HepG2 (cell line): ENCODE data around the gene RAPGEFL1. TPM values are rescaled to one million over a fixed set of nuclear protein-coding genes. Genes with fewer than 3 reads are reported as not detected.

Experiments used
- ATAC-seq: fragments of 200-7000 bp; cut with Tn5 transposase; 3 replicates; pipeline ENCODE4 v1.9.1; 2020; ENCODE audit warnings: mild to moderate bottlenecking, moderate library complexity
- BruUV-seq: library from RNA; stranded (reverse); fragments of 400-500 nt; replicated peaks from 2 replicates; lab custom pipeline; 2021; lab: Mats Ljungman, UMichigan
- CTCF ChIA-PET: fragments of 300-600 bp; formaldehyde crosslinking; extraction: SDS; loops from one replicate; lab custom pipeline; 2021; ENCODE audit warnings: low total read pairs, inconsistent platforms, low intra/inter-chr PET ratio; lab: Yijun Ruan, JAX
- POLR2A ChIA-PET: fragments of 350-600 bp; sonication (Branson Sonifier 250); formaldehyde crosslinking; loops from one replicate; lab custom pipeline; 2020; ENCODE audit warnings: antibody characterized with exemption, inconsistent platforms; lab: Yijun Ruan, JAX
- DNase-seq: peaks from one replicate; pipeline ENCODE4 v3.0.0-alpha.2; 2015; ENCODE audit warnings: low spot score
- FAIRE-seq: peaks from 3 replicates; lab custom pipeline; 2011; peaks lifted over from hg19 to GRCh38; lab: Jason Lieb, UNC
- H2AFZ ChIP-seq: one replicate; pipeline ENCODE4 v1.6.1; 2011; ENCODE audit warnings: low read length, inconsistent platforms
- H3K27ac ChIP-seq: fragments of 300-600 bp; 3 replicates; pipeline ENCODE4 v1.8.0; 2011; ENCODE audit warnings: mixed run types, mild to moderate bottlenecking, mixed read lengths, low read length, inconsistent platforms; ENCODE audit not compliant: insufficient read depth; ENCODE audit errors: extremely low read length
- H3K27me3 ChIP-seq, 2 experiments: fragments of 200-600 bp in 1 of 2; 2 replicates in 1 of 2; 3 replicates in 1 of 2; pipeline versions ENCODE4 v1.6.0 to v1.8.0; 2011; ENCODE audit warnings: low read length in 2 of 2, mild to moderate bottlenecking in 2 of 2, moderate library complexity in 2 of 2, inconsistent platforms in 1 of 2; ENCODE audit not compliant: insufficient read depth in 2 of 2, control insufficient read depth in 1 of 2
- H3K36me3 ChIP-seq, 2 experiments: fragments of 200-600 bp in 1 of 2; replicated peaks in 1 of 2; 2 replicates in 1 of 2; 3 replicates in 1 of 2; pipeline versions ENCODE4 v1.5.1 to v1.8.0; 2011; ENCODE audit warnings: low read length in 2 of 2, inconsistent platforms in 1 of 2; ENCODE audit not compliant: insufficient read depth in 2 of 2, control insufficient read depth in 1 of 2
- H3K4me1 ChIP-seq: 2 replicates; pipeline ENCODE4 v1.5.1; 2012; ENCODE audit warnings: low read length, inconsistent platforms; ENCODE audit not compliant: insufficient read depth
- H3K4me2 ChIP-seq: 2 replicates; pipeline ENCODE4 v1.6.0; 2011; ENCODE audit warnings: low read depth, low read length, inconsistent platforms
- H3K4me3 ChIP-seq, 3 experiments: fragments of 200-600 bp in 1 of 3; sonication (generic), shearing (Covaris generic) in 1 of 3; replicated peaks in 1 of 3; 2 replicates each; pipeline ENCODE4 v1.5.1; 2011 to 2016; ENCODE audit warnings: low read length in 3 of 3, inconsistent platforms in 2 of 3, low read depth in 2 of 3, mild to moderate bottlenecking in 2 of 3, control low read depth in 1 of 3, mixed read lengths in 1 of 3; ENCODE audit not compliant: insufficient read depth in 1 of 3
- H3K79me2 ChIP-seq: one replicate; pipeline ENCODE4 v1.6.1; 2011; ENCODE audit warnings: low read length, inconsistent platforms; ENCODE audit not compliant: insufficient read depth
- H3K9ac ChIP-seq: 2 replicates; pipeline ENCODE4 v1.6.0; 2011; ENCODE audit warnings: mild to moderate bottlenecking, low read depth, low read length, inconsistent platforms; ENCODE audit not compliant: insufficient read depth
- H3K9me3 ChIP-seq: 2 replicates; pipeline ENCODE4 v1.5.1; 2012; ENCODE audit warnings: mild to moderate bottlenecking, low read length
- H4K20me1 ChIP-seq: 2 replicates; pipeline ENCODE4 v1.6.0; 2011; ENCODE audit warnings: inconsistent platforms, mild to moderate bottlenecking, low read length, moderate library complexity; ENCODE audit not compliant: insufficient read depth
- BRD4 ChIP-seq: sonication (generic); formaldehyde crosslinking; IDR thresholded peaks from 2 replicates; pipeline ENCODE4 v1.4.0; 2020; ENCODE audit warnings: missing genetic modification reagents
- HDAC2 ChIP-seq: sonication (generic); formaldehyde crosslinking; IDR thresholded peaks from 2 replicates; pipeline ENCODE4 v1.4.0; 2020; ENCODE audit warnings: missing genetic modification reagents
- HNRNPL ChIP-seq: fragments of 200-400 bp; formaldehyde crosslinking; IDR thresholded peaks from 2 replicates; pipeline ENCODE4 v1.6.1; 2017; ENCODE audit warnings: mild to moderate bottlenecking, low read depth, low read length
- MEIS2 ChIP-seq: sonication (generic); formaldehyde crosslinking; IDR thresholded peaks from 2 replicates; pipeline ENCODE4 v1.9.0; 2021; ENCODE audit warnings: mild to moderate bottlenecking, missing genetic modification reagents
- ONECUT2 ChIP-seq: sonication (generic); formaldehyde crosslinking; IDR thresholded peaks from 2 replicates; pipeline ENCODE4 v1.4.0; 2020; ENCODE audit warnings: missing genetic modification reagents
- TAF1 ChIP-seq: sonication (generic); formaldehyde crosslinking; IDR thresholded peaks from 2 replicates; pipeline ENCODE4 v1.4.0; 2020; ENCODE audit warnings: missing genetic modification reagents
- TEAD2 ChIP-seq: sonication (generic); formaldehyde crosslinking; IDR thresholded peaks from 2 replicates; pipeline ENCODE4 v1.9.0; 2021; ENCODE audit warnings: missing genetic modification reagents
- TMF1 ChIP-seq: sonication (generic); formaldehyde crosslinking; IDR thresholded peaks from 2 replicates; pipeline ENCODE4 v1.8.1; 2022; ENCODE audit warnings: low read depth, missing genetic modification reagents
- ZFY ChIP-seq: sonication (generic); formaldehyde crosslinking; IDR thresholded peaks from 2 replicates; pipeline ENCODE4 v1.4.0; 2020; ENCODE audit warnings: missing genetic modification reagents
- ZNF235 ChIP-seq: sonication (generic); formaldehyde crosslinking; IDR thresholded peaks from 2 replicates; pipeline ENCODE4 v1.8.1; 2023; ENCODE audit warnings: mild to moderate bottlenecking, missing genetic modification reagents, borderline replicate concordance
- ZNF317 ChIP-seq: sonication (generic); formaldehyde crosslinking; IDR thresholded peaks from 2 replicates; pipeline ENCODE4 v1.5.0; 2020; ENCODE audit warnings: mild to moderate bottlenecking, missing genetic modification reagents
- WGBS: methylation state at CpG from one replicate; pipeline ENCODE4 v1.1.6; 2017; ENCODE audit warnings: low lambda C conversion rate; 5-methylcytosine and 5-hydroxymethylcytosine counted together
- in situ Hi-C: cut with HindIII; loops from 2 replicates; pipeline ENCODE4 v1.10.0; 2017; ENCODE audit warnings: low pct_unique_long_range_greater_than_20kb; ENCODE audit not compliant: extremely low pct_ligation_motif_present
- intact Hi-C: fragments of 100-400 bp; cut with micrococcal nuclease; formaldehyde crosslinking; loops from one replicate; pipeline ENCODE4 v1.10.0; 2022; ENCODE audit not compliant: unreplicated experiment
- polyA plus RNA-seq, 8 experiments: library from polyadenylated mRNA; depleted of rRNA in 3 of 8; stranded (reverse) in 7 of 8; unstranded in 1 of 8; fragments of >200 nt; fragmentation: Illumina TruSeq in 4 of 8; extraction: Trizol in 4 of 8; gene quantifications; 2 replicates each; pipeline versions ENCODE4 v1.2.1 to v1.2.3, GENCODE V29; 2011 to 2016; ENCODE audit warnings: low read depth in 4 of 8, missing spikeins in 1 of 8, mixed read lengths in 1 of 8; ENCODE audit not compliant: insufficient read depth in 1 of 8
- total RNA-seq, 5 experiments: library from RNA; depleted of rRNA; stranded (reverse); fragments of >200 nt; fragmentation: Illumina TruSeq; extraction: Trizol; gene quantifications; 2 replicates each; pipeline ENCODE4 v1.2.3, GENCODE V29; 2016; ENCODE audit warnings: low read depth in 1 of 5
- TF ChIP-seq, protein P1 (sequence below): sonication (generic); formaldehyde crosslinking; IDR thresholded peaks from 2 replicates; pipeline ENCODE4 v1.8.0; 2023; ENCODE audit warnings: mild to moderate bottlenecking, missing genetic modification reagents
- TF ChIP-seq, protein P2 (sequence below): IDR thresholded peaks from 2 replicates; pipeline ENCODE4 v1.6.1; 2016; ENCODE audit warnings: missing compliant biosample characterization, missing genetic modification reagents, borderline replicate concordance

Gene RAPGEFL1
- total and polyA plus RNA-seq, 2 of the 13 experiments (the other 11 are each of a cell fraction or from before 2014, with no cell fraction given): 4.5 to 7.8 TPM

DNA sequence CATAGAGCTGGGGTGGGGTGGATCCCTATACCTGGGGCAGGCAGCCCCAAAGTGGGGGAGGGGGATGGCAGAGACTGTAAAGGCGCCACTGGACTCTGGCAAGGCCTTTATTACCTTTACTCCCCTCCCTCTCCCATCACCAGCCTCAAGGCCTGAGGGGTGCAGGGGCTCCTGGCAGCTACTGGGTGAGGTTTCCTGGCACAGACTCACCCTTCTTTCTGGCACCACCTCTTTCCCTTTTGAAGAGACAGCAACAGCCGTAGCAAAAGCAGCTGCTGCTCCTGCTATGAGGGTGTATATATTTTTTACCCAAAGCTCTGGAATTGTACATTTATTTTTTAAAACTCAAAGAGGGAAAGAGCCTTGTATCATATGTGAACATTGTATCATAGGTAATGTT, 17.6 kb downstream of the RAPGEFL1 start:
- Histone ChIP-seq H3K27me3 (no peaks in the 10 kb centered on the region), H3K9ac (no peak overlapping the region), H3K79me2 (no peaks in the 10 kb centered on the region), H3K36me3 (no peaks in the 10 kb centered on the region), H3K4me1 (peaks cover 54% of the 10 kb centered on the region), H3K4me3 (no peak overlapping the region), H3K9me3 (no peaks in the 10 kb centered on the region), H2AFZ (no peak overlapping the region), H3K27ac (no peak overlapping the region), H4K20me1 (no peaks in the 10 kb centered on the region), H3K4me2 (no peak overlapping the region)
- CTCF ChIA-PET: no interaction called here
- DNase-seq (no peak), FAIRE-seq (no peak), ATAC-seq (no peak)
- intact Hi-C loops (no loop called here), in situ Hi-C loops (no loop called here)
- TF ChIP-seq ONECUT2 (CRISPR knock-in tag) (no peak), TEAD2 (CRISPR knock-in tag) (no peak), ZNF317 (CRISPR knock-in tag) (no peak), TMF1 (CRISPR knock-in tag) (no peak), HNRNPL (no peak), ZFY (no peak), MEIS2 (CRISPR knock-in tag) (no peak), ZNF235 (no peak), HDAC2 (CRISPR knock-in tag) (no peak), BRD4 (CRISPR knock-in tag) (no peak), TAF1 (no peak)
- TF ChIP-seq, protein P1, sequence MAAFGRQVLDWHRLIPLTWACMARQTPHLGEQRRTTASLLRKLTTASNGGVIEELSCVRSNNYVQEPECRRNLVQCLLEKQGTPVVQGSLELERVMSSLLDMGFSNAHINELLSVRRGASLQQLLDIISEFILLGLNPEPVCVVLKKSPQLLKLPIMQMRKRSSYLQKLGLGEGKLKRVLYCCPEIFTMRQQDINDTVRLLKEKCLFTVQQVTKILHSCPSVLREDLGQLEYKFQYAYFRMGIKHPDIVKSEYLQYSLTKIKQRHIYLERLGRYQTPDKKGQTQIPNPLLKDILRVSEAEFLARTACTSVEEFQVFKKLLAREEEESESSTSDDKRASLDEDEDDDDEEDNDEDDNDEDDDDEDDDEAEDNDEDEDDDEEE (CRISPR knock-in tag): no peak
- TF ChIP-seq, protein P2, sequence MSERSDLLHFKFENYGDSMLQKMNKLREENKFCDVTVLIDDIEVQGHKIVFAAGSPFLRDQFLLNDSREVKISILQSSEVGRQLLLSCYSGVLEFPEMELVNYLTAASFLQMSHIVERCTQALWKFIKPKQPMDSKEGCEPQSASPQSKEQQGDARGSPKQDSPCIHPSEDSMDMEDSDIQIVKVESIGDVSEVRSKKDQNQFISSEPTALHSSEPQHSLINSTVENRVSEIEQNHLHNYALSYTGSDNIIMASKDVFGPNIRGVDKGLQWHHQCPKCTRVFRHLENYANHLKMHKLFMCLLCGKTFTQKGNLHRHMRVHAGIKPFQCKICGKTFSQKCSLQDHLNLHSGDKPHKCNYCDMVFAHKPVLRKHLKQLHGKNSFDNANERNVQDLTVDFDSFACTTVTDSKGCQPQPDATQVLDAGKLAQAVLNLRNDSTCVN (CRISPR knock-in tag): no peak
- POLR2A ChIA-PET: interaction anchor here (1.2 to 1.3 kb wide), 2 partner anchors 9 to 81 kb away, joined by 3 to 4 read pairs; no protein-coding TSS in a partner anchor
- WGBS: 75% methylated on average over 2 of the region's 2 CpGs
- BruUV-seq: no TSS peak
